Measurements from ENCODE around the gene TATDN2.

Gene TATDN2, protein sequence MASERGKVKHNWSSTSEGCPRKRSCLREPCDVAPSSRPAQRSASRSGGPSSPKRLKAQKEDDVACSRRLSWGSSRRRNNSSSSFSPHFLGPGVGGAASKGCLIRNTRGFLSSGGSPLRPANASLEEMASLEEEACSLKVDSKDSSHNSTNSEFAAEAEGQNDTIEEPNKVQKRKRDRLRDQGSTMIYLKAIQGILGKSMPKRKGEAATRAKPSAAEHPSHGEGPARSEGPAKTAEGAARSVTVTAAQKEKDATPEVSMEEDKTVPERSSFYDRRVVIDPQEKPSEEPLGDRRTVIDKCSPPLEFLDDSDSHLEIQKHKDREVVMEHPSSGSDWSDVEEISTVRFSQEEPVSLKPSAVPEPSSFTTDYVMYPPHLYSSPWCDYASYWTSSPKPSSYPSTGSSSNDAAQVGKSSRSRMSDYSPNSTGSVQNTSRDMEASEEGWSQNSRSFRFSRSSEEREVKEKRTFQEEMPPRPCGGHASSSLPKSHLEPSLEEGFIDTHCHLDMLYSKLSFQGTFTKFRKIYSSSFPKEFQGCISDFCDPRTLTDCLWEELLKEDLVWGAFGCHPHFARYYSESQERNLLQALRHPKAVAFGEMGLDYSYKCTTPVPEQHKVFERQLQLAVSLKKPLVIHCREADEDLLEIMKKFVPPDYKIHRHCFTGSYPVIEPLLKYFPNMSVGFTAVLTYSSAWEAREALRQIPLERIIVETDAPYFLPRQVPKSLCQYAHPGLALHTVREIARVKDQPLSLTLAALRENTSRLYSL

DNA sequence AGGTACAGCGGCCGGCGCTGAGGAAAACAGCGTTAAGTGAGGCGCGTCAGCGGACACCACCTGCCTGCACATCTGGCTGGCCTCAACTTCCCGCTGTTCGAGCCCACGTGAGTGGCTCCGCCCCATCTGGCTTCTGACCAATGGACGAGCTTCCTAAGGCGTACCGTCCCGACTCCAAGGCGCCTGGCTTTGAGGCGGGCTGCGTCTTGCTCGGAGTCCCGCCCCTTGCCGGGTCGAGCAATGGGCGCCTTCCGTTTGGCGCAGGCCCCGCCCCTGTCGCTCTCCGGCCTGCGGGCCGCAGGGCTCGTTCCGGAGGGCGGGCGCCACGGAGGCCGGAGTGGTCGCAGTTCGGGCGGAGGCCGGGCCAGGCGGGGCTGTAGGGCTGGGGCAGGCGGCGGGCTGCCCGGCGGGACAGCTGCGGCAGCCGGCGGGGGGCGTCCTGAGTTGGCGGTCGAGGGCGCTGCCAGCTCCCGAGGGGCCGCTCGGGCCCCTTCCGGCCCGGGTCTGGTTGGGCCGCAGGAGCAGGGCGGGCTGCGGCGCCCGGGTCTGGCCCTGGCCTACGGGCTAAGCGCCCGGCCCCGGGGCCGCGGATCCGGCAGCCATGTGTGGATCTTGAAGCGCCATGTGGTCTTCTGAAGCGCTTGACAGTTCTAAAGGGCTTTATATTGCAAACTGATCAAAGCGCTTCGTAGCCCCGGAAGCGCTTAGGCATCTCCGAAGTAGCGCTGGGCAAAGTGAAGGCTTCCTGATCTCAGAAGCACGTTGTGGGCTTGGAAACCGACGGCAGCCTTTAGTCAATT is at the start of gene TATDN2:
TSS of gene TATDN2 (plus strand) at position 276 of the 800 bp plus-strand sequence. CDS start 742 bp downstream, outside the sequence.
- peak; percentile 88 for DNase-seq (ENCODE audit: low read depth in 1 of 2, low spot score in 1 of 2)

GRCh38 chr3:10198761-10199649 is 49.3 kb upstream of the TATDN2 start:
- peak; percentile 29 to 48 for DNase-seq (ENCODE audit: low read depth in 1 of 2, low spot score in 1 of 2)

GRCh38 chr3:10204921-10205320 is 43.3 kb upstream of the TATDN2 start:
- no peak for DNase-seq (ENCODE audit: low read depth in 1 of 2, low spot score in 1 of 2)

GRCh38 chr3:10205451-10206165 is 42.7 kb upstream of the TATDN2 start:
- no peak for DNase-seq (ENCODE audit: low read depth in 1 of 2, low spot score in 1 of 2)

GRCh38 chr3:10206166-10206511 is 42.1 kb upstream of the TATDN2 start:
- no peak for DNase-seq (ENCODE audit: low read depth in 1 of 2, low spot score in 1 of 2)

GRCh38 chr3:10213156-10213792 is 35.0 kb upstream of the TATDN2 start:
- DNase-seq (ENCODE audit: low read depth in 1 of 2, low spot score in 1 of 2) = no peak

GRCh38 chr3:10215578-10216368 is 32.5 kb upstream of the TATDN2 start:
- no peak for DNase-seq (ENCODE audit: low read depth in 1 of 2, low spot score in 1 of 2)

GRCh38 chr3:10217359-10217758 is 30.9 kb upstream of the TATDN2 start:
- DNase-seq (ENCODE audit: low read depth in 1 of 2, low spot score in 1 of 2) = no peak

DNA sequence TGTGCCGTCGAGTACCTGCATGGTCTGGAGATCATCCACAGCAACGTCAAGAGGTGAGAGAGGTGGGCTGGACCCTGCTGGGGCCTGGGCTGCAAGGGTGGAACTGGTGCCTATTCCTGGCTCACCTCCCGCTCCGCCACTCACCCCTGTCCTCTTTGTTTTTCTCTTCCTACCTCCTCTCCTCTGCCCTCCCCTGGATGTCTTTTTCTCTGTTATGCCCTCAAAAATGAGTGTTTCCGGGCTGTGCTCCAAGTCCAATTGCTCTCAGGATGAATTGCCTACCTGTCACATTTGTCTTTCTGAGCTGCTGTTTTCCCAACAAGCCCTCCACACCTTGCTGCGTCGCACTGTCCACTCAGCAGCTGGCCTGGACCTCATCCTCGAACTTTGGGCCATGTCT is 28.5 kb upstream of the TATDN2 start:
- DNase-seq (ENCODE audit: low read depth in 1 of 2, low spot score in 1 of 2) = no peak

GRCh38 chr3:10223676-10224639 is 24.3 kb upstream of the TATDN2 start:
- no peak for DNase-seq (ENCODE audit: low read depth in 1 of 2, low spot score in 1 of 2)

DNA sequence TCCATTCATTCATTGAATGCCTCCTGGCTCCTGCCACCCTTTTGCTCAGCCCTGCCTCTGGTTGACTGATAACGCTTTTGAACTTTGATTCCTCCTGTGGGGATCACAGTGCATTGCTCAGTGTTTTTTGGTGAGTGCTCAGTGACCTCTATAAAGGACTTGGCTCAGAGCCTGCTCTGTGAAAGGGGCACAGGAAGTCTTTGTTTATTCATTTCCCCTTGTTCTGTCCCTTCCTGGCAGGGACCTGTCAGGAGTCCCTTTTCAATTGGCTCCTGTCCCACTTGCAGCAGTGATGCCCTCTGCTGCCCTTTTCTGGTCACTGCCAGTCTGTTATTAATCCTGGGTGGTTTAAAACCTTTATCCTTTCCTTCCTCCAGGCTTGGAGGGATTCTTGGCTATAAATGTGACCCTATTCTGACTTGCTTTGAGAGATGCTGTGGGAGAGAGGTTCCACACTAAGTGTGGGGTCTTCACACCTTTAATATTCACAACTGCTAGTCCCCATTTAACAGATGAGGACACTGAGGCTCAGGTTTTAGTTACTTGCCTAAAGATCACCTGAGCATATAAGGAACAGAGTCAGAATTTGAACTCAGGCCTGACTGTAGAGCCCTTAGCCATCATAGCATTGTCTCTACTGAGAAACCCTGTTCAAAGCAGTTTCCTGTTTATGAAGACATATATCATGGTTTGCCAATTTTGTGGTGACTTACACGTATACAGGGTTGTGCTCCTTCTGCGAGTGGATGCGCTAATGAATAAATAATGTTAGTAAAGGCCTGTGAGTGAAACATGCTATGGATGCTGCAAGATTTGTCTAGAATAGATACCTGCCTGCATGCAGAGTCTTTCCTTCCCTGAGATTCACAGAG is 23.2 kb upstream of the TATDN2 start:
- peak; percentile 30 to 37 for DNase-seq (ENCODE audit: low read depth in 1 of 2, low spot score in 1 of 2)

GRCh38 chr3:10226293-10226692 is 22.0 kb upstream of the TATDN2 start:
- DNase-seq (ENCODE audit: low read depth in 1 of 2, low spot score in 1 of 2) = no peak

GRCh38 chr3:10228248-10228950 is 19.9 kb upstream of the TATDN2 start:
- no peak for DNase-seq (ENCODE audit: low read depth in 1 of 2, low spot score in 1 of 2)

DNA sequence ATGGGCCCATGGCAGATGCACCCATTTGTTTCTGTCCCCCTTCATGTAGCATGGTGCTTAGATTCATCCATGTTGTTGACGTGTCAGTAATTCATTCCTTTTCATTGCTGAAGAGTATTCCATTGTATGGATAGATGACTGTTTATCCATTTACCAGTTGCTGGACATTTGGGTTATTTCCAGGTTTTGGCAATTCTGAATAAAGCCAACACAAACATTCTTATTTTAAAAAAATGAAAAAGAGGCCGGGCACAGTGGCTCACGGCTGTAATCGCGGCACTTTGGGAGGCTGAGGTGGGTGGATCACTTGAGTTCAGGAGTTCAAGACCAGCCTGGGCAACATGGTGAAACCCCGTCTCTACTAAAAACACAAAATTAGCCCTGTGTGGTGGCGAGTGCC is 18.7 kb upstream of the TATDN2 start:
- DNase-seq (ENCODE audit: low read depth in 1 of 2, low spot score in 1 of 2) = no peak

GRCh38 chr3:10232137-10232536 is 16.1 kb upstream of the TATDN2 start:
- no peak for DNase-seq (ENCODE audit: low read depth in 1 of 2, low spot score in 1 of 2)

DNA sequence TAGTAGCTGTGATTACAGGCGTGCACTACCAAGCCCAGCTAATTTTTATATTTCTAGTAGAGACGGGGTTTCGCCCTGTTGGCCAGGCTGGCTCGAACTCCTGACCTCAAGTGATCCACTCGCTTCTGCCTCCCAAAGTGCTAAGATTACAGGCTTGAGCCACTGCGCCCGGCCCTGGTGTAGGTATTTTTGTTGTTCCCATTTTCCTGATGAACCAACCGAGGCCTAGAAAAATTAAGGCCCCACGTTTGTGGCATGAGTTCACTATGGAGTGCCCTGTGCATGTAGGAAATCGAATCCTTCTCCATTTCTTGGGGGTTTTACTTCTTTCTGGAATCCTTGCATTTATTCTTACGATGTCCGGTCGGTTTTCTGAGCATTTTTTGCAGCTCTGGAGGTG is 14.3 kb upstream of the TATDN2 start:
- no peak for DNase-seq (ENCODE audit: low read depth in 1 of 2, low spot score in 1 of 2)
